IPS-20b (cell line): ENCODE results near the gene U2AF2.
"Not testable (repeated sequence)": the region's sequence is repeated elsewhere in the genome, so short reads cannot be mapped to it uniquely, and the experiment has no call there.

Experiments
- H3K27ac ChIP-seq: one replicate; pipeline ENCODE4 v1.5.1; 2013; ENCODE audit warnings: low read length
- H3K27me3 ChIP-seq: 2 replicates; pipeline ENCODE4 v1.6.1; 2013; ENCODE audit warnings: mild to moderate bottlenecking, low read length, inconsistent platforms; ENCODE audit not compliant: insufficient read depth
- H3K36me3 ChIP-seq: 2 replicates; pipeline ENCODE4 v1.6.1; 2013; ENCODE audit warnings: low read depth, mild to moderate bottlenecking, inconsistent platforms, low read length, moderate library complexity; ENCODE audit not compliant: insufficient read depth
- H3K4me1 ChIP-seq: 2 replicates; pipeline ENCODE4 v1.6.1; 2013; ENCODE audit warnings: mild to moderate bottlenecking, control low read depth, inconsistent platforms, low read length, moderate library complexity; ENCODE audit not compliant: insufficient read depth
- H3K4me3 ChIP-seq: 2 replicates; pipeline ENCODE4 v1.5.1; 2013; ENCODE audit warnings: mild to moderate bottlenecking, low read length, inconsistent platforms
- H3K9ac ChIP-seq: 2 replicates; pipeline ENCODE4 v1.6.1; 2013; ENCODE audit warnings: low read depth, mild to moderate bottlenecking, inconsistent platforms, low read length, moderate library complexity
- H3K9me3 ChIP-seq: 2 replicates; pipeline ENCODE4 v1.6.1; 2013; ENCODE audit warnings: mild to moderate bottlenecking, low read depth, low read length, inconsistent platforms; ENCODE audit not compliant: insufficient read depth

U2AF2 gene

DNA sequence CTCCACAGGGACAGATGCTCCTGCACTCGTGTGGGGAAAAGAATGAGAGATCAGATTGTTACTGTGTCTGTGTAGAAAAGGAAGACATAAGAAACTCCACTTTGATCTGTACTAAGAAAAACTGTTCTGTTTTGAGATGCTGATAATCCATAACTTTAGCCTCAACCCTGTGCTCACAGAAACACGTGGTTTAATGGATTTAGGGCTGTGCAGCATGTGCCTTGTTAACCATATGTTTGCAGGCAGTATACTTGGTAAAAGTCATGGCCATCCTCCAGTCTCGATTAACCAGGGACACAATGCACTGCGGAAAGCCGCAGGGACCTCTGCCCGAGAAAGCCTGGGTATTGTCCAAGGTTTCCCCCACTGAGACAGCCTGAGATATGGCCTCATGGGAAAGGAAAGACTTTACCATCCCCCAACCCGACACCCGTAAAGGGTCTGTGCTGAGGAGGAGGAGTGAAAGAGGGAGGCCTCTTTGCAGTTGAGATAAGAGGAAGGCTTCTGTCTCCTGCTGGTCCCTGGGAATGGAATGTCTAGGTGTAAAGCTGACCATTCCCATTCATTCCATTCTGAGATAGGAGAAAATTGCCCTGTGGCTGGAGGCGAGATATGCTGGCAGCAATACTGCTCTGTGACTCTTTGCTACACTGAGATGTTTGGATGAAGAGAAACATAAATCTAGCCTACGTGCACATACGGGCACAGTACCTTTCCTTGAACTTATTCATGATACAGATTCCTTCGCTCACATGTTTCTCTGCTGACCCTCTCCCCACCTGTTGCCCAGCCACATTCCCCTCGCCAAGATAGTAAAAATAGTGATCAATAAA, 63.3 kb downstream of the U2AF2 start:
- not testable (repeated sequence) for H3K27ac ChIP-seq, H3K4me1 ChIP-seq, H3K9ac ChIP-seq, H3K4me3 ChIP-seq, H3K36me3 ChIP-seq, H3K27me3 ChIP-seq
- peaks cover 90% of the 10 kb centered on the region for H3K9me3 ChIP-seq

- no peaks in the 10 kb centered on the region for H3K36me3 ChIP-seq
- H3K27me3 ChIP-seq, result no peaks in the 10 kb centered on the region
- H3K9me3 ChIP-seq, result peaks cover 92% of the 10 kb centered on the region
- H3K9ac ChIP-seq, result no peak overlapping the region
- H3K27ac ChIP-seq, result no peak overlapping the region
- no peak overlapping the region for H3K4me3 ChIP-seq
- no peaks in the 10 kb centered on the region for H3K4me1 ChIP-seq
Observed at GRCh38 chr19:55720214-55720746, 65.4 kb downstream of the U2AF2 start.

GRCh38 chr19:55720801-55721200, 66.0 kb downstream of the U2AF2 start:
- Histone ChIP-seq H3K4me3 (no peak overlapping the region), H3K9ac (no peak overlapping the region), H3K27me3 (no peaks in the 10 kb centered on the region), H3K27ac (no peak overlapping the region), H3K9me3 (peaks cover 89% of the 10 kb centered on the region), H3K4me1 (no peaks in the 10 kb centered on the region), H3K36me3 (no peaks in the 10 kb centered on the region)

GRCh38 chr19:55723491-55723890, 68.7 kb downstream of the U2AF2 start:
- peaks cover 91% of the 10 kb centered on the region for H3K9me3 ChIP-seq
- H3K4me3 ChIP-seq, result no peak overlapping the region
- no peaks in the 10 kb centered on the region for H3K4me1 ChIP-seq
- H3K27me3 ChIP-seq, result no peaks in the 10 kb centered on the region
- H3K27ac ChIP-seq, result no peak overlapping the region
- no peak overlapping the region for H3K9ac ChIP-seq
- no peaks in the 10 kb centered on the region for H3K36me3 ChIP-seq
